SK-N-MC (cell line): ENCODE data around the gene YTHDF1.
"Not testable (repeated sequence)": the region's sequence is repeated elsewhere in the genome, so short reads cannot be mapped to it uniquely, and the experiment has no call there.

Source experiments
- DNase-seq: peaks from one replicate; pipeline ENCODE4 v3.0.0-alpha.2; 2011; ENCODE audit warnings: low read depth, low spot score
- H3K27ac ChIP-seq: fragments of 200-600 bp; sonication (generic); 2 replicates; pipeline ENCODE4 v1.5.1; 2016; ENCODE audit warnings: mixed run types
- H3K36me3 ChIP-seq: fragments of 200-600 bp; sonication (generic); 2 replicates; pipeline ENCODE4 v1.6.1; 2017; ENCODE audit warnings: antibody characterized with exemption, low read length, mixed read lengths; ENCODE audit not compliant: insufficient read depth
- H3K4me3 ChIP-seq: fragments of 200-600 bp; sonication (generic); 2 replicates; pipeline ENCODE4 v1.5.1; 2016
- H3K9ac ChIP-seq: fragments of 200-600 bp; sonication (generic); 2 replicates; pipeline ENCODE4 v1.8.0; 2017; ENCODE audit warnings: mixed run types, mixed read lengths; ENCODE audit not compliant: insufficient read length
- H3K9me3 ChIP-seq: fragments of 200-600 bp; sonication (generic); 2 replicates; pipeline ENCODE4 v1.6.1; 2017; ENCODE audit warnings: low read depth, mild to moderate bottlenecking, antibody characterized with exemption, low read length, moderate library complexity, mixed read lengths
- EZH2 ChIP-seq: fragments of 200-600 bp; sonication (generic); IDR thresholded peaks from one replicate; pipeline ENCODE4 v1.6.1; 2017; ENCODE audit warnings: antibody characterized with exemption
- FOXP2 ChIP-seq: optimal IDR thresholded peaks from 2 replicates; pipeline ENCODE3; 2011; ENCODE audit warnings: mild to moderate bottlenecking, moderate library complexity; ENCODE audit not compliant: insufficient read depth; ENCODE audit errors: extremely low read length, control extremely low read depth
- POLR2AphosphoS5 ChIP-seq: IDR thresholded peaks from 2 replicates; pipeline ENCODE4 v1.6.1; 2012; ENCODE audit warnings: mild to moderate bottlenecking, low read depth, low read length, borderline replicate concordance

Gene YTHDF1

DNA sequence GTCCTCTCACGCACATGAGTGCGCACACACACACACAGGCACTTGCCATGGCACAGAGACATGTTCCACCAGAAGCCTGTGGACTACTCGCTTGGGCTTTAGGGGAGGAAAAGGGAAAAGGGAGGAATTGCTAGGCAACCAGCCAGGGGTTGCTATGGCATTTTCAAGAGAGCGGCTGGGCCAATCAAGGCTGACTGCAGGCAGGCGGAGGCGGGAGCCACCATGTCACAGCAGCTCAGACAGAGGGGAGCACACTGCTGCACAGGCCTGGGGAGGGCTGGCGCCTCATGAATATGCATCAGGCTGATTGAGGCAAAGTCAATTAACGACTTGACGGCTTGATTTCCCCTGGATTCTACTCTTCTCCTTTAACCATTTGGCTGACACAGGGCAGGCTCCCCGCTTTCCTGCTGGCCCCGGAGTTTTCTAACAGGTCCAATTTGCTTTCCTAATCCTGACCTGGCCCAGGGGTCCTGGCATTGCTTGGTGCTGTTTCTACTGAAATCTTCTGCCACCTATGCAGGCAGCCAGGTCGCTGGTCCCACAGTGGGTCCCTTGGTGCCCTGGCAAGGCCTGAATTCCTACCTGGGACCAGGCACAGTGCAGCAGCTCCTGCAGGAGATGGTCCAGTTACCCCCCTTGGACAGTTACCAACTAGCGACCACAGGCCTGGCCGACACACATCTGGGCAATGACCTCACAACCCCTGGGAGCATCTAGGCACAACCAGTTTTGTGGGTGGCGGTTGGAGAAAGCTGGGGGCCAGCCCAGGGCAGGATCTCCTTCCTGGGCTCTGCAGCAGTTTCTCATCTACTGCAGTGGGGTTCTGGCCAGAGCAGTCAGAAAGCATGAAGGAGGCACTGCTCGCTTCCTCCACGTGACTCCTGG, 52.1 kb downstream of the YTHDF1 start:
- H3K27ac ChIP-seq = no peak overlapping the region
- H3K9ac ChIP-seq = no peak overlapping the region
- no peak for TF ChIP-seq POLR2AphosphoS5
- TF ChIP-seq EZH2 = no peak
- TF ChIP-seq FOXP2 = no peak
- H3K4me3 ChIP-seq = no peak overlapping the region
- H3K9me3 ChIP-seq = no peaks in the 10 kb centered on the region
- no peaks in the 10 kb centered on the region for H3K36me3 ChIP-seq
- DNase-seq = no peak

DNA sequence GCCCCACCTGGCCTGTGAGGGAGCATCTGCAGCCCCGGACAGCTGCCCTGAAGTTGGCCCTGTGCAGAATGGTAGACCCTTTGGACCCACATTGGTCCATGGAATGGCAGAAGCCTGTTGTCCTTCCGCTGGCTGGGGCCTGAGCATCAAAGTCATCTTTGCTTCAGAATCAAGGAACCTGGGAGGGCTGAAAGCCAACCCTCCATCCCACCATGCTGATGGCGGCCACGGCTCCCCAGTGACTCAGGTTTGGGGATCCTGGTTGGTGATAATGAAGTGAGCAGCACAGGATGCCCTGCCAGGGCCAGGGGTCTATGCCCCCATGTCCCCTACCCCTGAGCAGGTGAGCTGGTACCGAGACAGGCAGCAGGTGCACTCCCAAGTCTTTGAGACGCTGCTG, 52.8 kb downstream of the YTHDF1 start:
- Histone ChIP-seq H3K9ac (no peak overlapping the region), H3K9me3 (no peaks in the 10 kb centered on the region), H3K36me3 (no peaks in the 10 kb centered on the region), H3K27ac (no peak overlapping the region), H3K4me3 (no peak overlapping the region)
- TF ChIP-seq POLR2AphosphoS5 = no peak
- TF ChIP-seq FOXP2 = no peak
- no peak for TF ChIP-seq EZH2
- no peak for DNase-seq

DNA sequence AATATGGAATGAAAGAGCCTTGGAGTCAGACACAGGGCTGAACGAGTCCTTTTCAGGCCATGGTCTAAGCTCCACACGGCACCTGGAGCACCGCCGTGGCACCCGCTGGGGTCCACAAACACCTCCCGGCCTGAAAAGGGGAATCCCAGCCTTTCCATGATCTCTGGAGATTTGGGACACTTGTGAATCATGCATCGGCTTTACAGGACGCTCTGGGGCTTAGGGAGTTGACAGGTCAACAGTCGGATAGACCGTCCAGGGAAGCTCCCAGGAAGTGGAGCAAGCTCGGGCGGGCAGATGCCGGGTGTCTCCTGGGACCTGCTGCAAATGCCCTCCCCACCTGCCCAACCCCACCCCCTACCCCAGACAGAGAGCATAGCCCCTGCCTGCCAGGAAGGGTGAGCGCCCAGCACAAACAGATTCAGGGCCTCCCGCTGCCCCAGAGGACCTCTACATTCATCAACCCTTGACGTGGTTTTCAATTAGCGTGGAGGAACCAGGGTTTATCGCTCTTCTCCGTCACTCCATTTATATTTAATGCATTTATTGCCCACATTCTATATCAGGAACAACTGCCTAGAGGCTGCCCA, 53.6 kb downstream of the YTHDF1 start:
- no peak for DNase-seq
- Histone ChIP-seq H3K36me3 (no peaks in the 10 kb centered on the region), H3K27ac (no peak overlapping the region), H3K4me3 (no peak overlapping the region), H3K9ac (no peak overlapping the region), H3K9me3 (no peaks in the 10 kb centered on the region)
- TF ChIP-seq EZH2 = no peak
- no peak for TF ChIP-seq FOXP2
- no peak for TF ChIP-seq POLR2AphosphoS5

DNA sequence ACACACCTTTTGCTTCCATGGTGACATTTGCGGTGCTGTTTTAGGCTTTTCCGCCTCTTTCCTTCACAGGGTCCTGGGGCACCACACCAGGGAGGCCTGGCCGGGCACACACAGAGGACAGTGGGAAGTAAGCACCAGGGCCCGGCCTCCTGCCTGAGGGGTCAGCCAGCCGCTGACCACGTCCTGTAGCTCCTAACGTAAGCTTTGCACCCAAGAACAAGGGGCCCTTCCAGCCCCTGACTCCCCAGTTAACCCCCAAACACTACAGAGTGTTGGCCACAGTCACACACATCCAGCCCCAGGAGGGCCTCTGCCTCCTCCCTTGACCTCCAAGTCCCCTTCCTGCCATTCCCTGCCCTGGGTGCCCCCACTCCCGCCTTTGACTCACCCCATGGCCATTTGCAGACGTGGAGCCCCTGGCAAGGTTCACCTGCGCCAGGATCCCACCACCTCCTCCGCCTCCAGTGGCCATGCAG, 54.7 kb downstream of the YTHDF1 start:
- Histone ChIP-seq H3K36me3 (no peaks in the 10 kb centered on the region), H3K9me3 (no peaks in the 10 kb centered on the region), H3K9ac (no peak overlapping the region), H3K27ac (no peak overlapping the region), H3K4me3 (no peak overlapping the region)
- no peak for TF ChIP-seq FOXP2
- TF ChIP-seq EZH2 = no peak
- no peak for TF ChIP-seq POLR2AphosphoS5
- no peak for DNase-seq

DNA sequence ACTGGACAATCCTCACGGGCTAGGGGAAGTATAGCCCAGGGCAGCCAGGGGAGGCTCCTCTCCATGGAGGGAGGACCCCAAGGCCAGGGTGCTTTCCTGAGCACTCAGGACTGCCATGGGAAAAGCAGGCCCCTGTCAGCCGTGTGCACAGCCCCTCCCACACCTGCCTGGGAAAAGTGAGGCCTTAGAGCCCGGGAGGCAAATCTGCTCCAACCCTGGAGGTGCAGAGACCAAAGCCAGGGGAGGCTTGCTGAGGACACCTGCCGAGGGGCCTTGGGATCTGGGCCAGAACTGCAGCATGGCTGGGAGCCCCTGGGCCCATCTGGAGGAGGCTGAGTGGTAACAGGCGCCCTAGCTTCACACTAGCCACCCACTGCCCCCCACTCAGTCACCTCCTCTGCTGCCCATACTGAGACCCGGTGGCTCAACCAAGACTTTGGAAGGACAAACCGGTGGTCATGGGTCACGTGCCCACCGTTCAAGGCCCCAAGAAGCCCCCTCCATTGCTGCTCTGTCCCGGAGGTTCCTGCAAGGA, 55.2 kb downstream of the YTHDF1 start:
- H3K36me3 ChIP-seq = no peaks in the 10 kb centered on the region
- H3K27ac ChIP-seq = no peak overlapping the region
- no peaks in the 10 kb centered on the region for H3K9me3 ChIP-seq
- H3K9ac ChIP-seq = no peak overlapping the region
- no peak overlapping the region for H3K4me3 ChIP-seq
- TF ChIP-seq POLR2AphosphoS5 (no peak), EZH2 (no peak), FOXP2 (no peak)
- DNase-seq = no peak

- no peaks in the 10 kb centered on the region for H3K9me3 ChIP-seq
- no peak overlapping the region for H3K4me3 ChIP-seq
- no peak for TF ChIP-seq FOXP2
- no peak for TF ChIP-seq POLR2AphosphoS5
- no peak for TF ChIP-seq EZH2
- H3K9ac ChIP-seq = no peak overlapping the region
- no peaks in the 10 kb centered on the region for H3K36me3 ChIP-seq
- H3K27ac ChIP-seq = no peak overlapping the region
- no peak for DNase-seq
These were observed 55.9 kb downstream of the YTHDF1 start for GRCh38 chr20:63159826-63160640.

DNA sequence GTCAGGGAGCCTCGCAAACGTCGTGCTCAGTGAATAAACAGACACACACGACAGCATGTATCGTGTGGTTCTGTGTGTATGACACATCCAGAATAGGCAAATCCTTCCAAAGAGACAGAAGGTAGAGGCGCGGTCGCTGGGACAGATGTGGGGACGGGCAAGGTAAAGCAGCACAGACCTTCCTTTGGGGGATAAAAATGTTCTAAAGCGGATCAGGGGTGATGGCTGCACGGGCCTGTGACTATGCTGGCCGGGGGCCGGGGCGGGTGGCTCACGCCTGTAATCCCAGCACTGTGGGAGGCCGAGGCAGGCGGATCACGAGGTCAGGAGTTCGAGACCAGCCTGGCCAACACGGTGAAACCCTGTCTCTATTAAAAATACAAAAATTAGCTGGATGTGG, 56.7 kb downstream of the YTHDF1 start:
- not testable (repeated sequence) for H3K27ac ChIP-seq, H3K9me3 ChIP-seq, DNase-seq, H3K36me3 ChIP-seq, H3K4me3 ChIP-seq, H3K9ac ChIP-seq

DNA sequence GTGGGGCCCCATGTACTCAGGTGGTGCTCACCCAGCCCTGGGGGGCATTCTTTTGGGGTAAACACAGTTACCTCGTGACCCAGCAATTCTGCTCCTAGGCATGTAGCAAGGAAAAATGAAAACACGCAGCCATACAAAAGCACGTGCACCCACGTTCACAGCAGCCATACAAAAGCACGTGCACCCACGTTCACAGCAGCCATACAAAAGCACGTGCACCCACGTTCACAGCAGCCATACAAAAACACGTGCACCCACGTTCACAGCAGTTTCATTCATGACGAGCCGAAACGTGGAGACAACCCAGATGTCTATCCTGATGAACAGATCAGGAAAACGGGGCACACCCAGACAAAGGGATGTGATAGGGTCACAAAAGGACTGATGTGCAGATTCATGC, 57.1 kb downstream of the YTHDF1 start:
- no peak overlapping the region for H3K4me3 ChIP-seq

More for the DNA sequence above, 57.1 kb downstream of the YTHDF1 start:
- Histone ChIP-seq H3K36me3 (no peaks in the 10 kb centered on the region), H3K9me3 (no peaks in the 10 kb centered on the region), H3K9ac (no peak overlapping the region), H3K27ac (no peak overlapping the region)
- no peak for TF ChIP-seq FOXP2
- no peak for TF ChIP-seq POLR2AphosphoS5
- no peak for TF ChIP-seq EZH2
- no peak for DNase-seq
